Psoas muscle (tissue), 8 donors: Measurements from ENCODE around the gene HELZ2. TPM values are rescaled to one million over a fixed set of nuclear protein-coding genes. Genes with fewer than 3 reads are reported as not detected.
A peak's percentile ranks its signal among the peaks of the same experiment; 100 is the strongest.

Source experiments
- ATAC-seq, 4 donors: fragments of 200-7000 bp; cut with Tn5 transposase; one replicate each; pipeline ENCODE4 v1.9.1; 2020; ENCODE audit warnings: moderate library complexity in 3 of 4, mild to moderate bottlenecking in 2 of 4
- DNase-seq, 2 donors: peaks; one replicate each; pipeline ENCODE4 v3.0.0-alpha.2; 2020
- H3K27ac ChIP-seq: fragments of 200-600 bp; one replicate; pipeline ENCODE4 v1.8.0; 2022
- H3K27me3 ChIP-seq, 3 donors: fragments of 200-600 bp in 1 of 3; one replicate each; pipeline versions ENCODE4 v1.6.1 to v1.8.0; 2013 to 2022; ENCODE audit warnings: low read length in 2 of 3, mild to moderate bottlenecking in 2 of 3, moderate library complexity in 1 of 3; ENCODE audit not compliant: insufficient read depth in 3 of 3
- H3K36me3 ChIP-seq, 2 donors: fragments of 200-600 bp in 1 of 2; one replicate each; pipeline versions ENCODE4 v1.6.1 to v1.8.0; 2013 to 2022; ENCODE audit warnings: low read depth in 1 of 2, mild to moderate bottlenecking in 1 of 2, moderate library complexity in 1 of 2; ENCODE audit not compliant: insufficient read depth in 1 of 2
- H3K4me1 ChIP-seq: fragments of 200-600 bp; one replicate; pipeline ENCODE4 v1.8.0; 2022
- H3K4me3 ChIP-seq: fragments of 200-600 bp; one replicate; pipeline ENCODE4 v1.8.0; 2022; ENCODE audit warnings: mild to moderate bottlenecking
- H3K9me3 ChIP-seq: fragments of 200-600 bp; one replicate; pipeline ENCODE4 v1.8.0; 2022
- WGBS, 3 donors: extraction: QIAGEN DNeasy Blood & Tissue Kit; methylation state at CpG; one replicate each; pipeline versions ENCODE4 v1.1.6 to v1.1.7; 2013; 5-methylcytosine and 5-hydroxymethylcytosine counted together
- intact Hi-C, 2 donors: fragments of 100-400 bp; cut with DNase I; formaldehyde crosslinking; loops; one replicate each; pipeline versions ENCODE4 v1.11.0 to v1.14.2; 2022
- polyA plus RNA-seq, 3 donors: library from polyadenylated mRNA; stranded (reverse); fragments of 200-250 nt; gene quantifications; one replicate each; pipeline ENCODE4 v1.2.3, GENCODE V29; 2013
- total RNA-seq, 4 donors: library from RNA; stranded (reverse); fragmentation: NEBNext Ultra II Directional in 2 of 4; extraction: Animal tissue kit (Norgen Biotek cat#: 25700) in 2 of 4; gene quantifications; one replicate each; pipeline versions ENCODE4 v1.2.1 to v1.2.4, GENCODE V29; 2021 to 2023
- TF ChIP-seq, protein P1 (sequence below): fragments of 200-600 bp; IDR thresholded peaks from one replicate; pipeline ENCODE4 v1.8.0; 2022; ENCODE audit warnings: antibody characterized with exemption
- donor health status: healthy with polysubstance abuse.
- donor health status: DM: no; HTN: no; CAD: no; lungs with moderate emphysema.
- donor health status: Bipolar disorder and iron deficiency.
- donor health status: healthy.
- donor health status: DM: yes; HTN: yes; CAD: no.
- donor health status: DM: no; HTN: no; CAD: no.
- donor health status: DM: no; HTN: no; CAD: no.
- donor health status: DM: yes; HTN: yes; CAD: no.

Gene HELZ2
- total and polyA plus RNA-seq, 7 donors: 0.82 to 8.0 (median 3.5) TPM

DNA sequence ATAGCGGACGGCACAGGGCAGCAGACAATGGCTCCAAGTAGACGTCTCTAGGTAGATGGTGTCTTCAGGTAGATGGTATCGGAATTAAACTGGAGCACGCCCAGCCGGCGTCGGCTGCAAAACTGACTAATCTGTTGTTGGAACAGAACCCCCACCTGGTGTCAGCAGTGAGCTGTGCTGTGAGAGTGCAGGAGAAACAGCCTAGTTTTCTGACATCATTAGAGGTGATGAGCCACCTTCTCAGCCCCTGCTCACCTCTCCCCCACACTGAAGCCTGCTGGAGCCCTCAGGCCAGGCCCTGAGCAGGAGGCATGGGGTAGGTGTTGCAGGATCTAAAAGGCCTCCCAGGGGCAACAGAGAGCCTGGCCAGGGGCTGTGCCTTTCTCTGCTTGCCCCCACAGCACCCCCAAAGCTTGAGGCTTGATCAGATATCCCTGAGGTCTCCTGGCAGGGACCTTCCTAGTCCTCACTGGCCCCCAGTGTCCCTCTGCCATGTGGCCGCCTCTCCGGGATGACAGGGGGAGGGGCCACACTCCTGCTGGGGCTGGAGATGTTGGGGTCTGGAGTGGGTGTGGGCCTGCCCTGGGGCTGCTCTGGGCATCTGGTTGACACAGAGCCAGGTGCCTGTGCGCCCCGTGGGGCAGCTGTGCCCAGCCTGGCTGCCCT is 6.9 kb upstream of the HELZ2 start:
- intact Hi-C loops: no loop called here
- ATAC-seq: no peak
- H3K36me3 ChIP-seq: no peaks in the 10 kb centered on the region
- H3K9me3 ChIP-seq: no peaks in the 10 kb centered on the region
- peaks cover 0 to 3% (median 0%) of the 10 kb centered on the region in 3 donors for H3K27me3 ChIP-seq
- no peak overlapping the region for H3K4me3 ChIP-seq
- no peak overlapping the region for H3K27ac ChIP-seq
- peaks cover 5% of the 10 kb centered on the region for H3K4me1 ChIP-seq
- 58 to 67% (median 65%) methylated on average over 12 of the region's 12 CpGs for WGBS, 3 donors
- no peak for DNase-seq
- TF ChIP-seq, protein P1, sequence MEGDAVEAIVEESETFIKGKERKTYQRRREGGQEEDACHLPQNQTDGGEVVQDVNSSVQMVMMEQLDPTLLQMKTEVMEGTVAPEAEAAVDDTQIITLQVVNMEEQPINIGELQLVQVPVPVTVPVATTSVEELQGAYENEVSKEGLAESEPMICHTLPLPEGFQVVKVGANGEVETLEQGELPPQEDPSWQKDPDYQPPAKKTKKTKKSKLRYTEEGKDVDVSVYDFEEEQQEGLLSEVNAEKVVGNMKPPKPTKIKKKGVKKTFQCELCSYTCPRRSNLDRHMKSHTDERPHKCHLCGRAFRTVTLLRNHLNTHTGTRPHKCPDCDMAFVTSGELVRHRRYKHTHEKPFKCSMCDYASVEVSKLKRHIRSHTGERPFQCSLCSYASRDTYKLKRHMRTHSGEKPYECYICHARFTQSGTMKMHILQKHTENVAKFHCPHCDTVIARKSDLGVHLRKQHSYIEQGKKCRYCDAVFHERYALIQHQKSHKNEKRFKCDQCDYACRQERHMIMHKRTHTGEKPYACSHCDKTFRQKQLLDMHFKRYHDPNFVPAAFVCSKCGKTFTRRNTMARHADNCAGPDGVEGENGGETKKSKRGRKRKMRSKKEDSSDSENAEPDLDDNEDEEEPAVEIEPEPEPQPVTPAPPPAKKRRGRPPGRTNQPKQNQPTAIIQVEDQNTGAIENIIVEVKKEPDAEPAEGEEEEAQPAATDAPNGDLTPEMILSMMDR: no peak

DNA sequence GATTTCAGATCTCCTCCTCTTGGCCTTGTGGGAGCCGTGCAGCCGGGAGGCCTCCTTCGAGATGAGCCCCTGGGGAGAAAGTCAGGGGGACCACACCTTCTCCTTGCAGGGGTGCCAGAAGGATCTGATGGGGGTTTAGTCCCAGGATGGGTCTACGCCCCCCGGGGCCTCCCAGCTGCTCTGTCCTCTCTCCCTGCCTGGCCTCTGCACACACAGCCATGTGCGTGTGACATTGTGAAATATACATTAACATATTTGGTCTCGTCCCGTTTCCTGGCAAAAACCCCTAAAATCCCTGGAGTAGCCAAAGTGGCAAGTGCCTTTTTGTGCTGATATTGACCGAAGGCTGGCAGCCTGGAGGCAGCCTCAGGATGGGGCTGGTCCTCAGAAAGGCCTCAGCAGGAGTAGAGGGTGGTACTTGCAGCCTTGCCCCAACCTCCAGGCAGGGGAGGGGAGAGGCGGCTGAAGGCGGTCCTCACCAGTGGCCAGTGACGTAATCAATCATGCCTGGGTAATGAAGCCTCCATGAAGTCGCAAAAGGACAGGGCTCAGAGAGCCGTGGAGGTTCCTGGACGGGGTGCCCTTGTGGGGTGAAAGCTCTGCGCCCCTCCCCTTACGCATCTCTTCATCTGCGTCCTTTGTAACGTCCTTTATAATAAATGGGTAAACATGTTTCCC is 5.1 kb upstream of the HELZ2 start:
- TF ChIP-seq, protein P1: no peak
- intact Hi-C loops: no loop called here
- Histone ChIP-seq H3K4me3 (no peak overlapping the region), H3K36me3 (no peaks in the 10 kb centered on the region), H3K4me1 (peaks cover 5% of the 10 kb centered on the region), H3K27me3 (peaks cover 0 to 5% (median 3%) of the 10 kb centered on the region in 3 donors), H3K27ac (no peak overlapping the region), H3K9me3 (no peaks in the 10 kb centered on the region)
- ATAC-seq (no peak), DNase-seq (no peak)
- WGBS, 3 donors: 66 to 68% (median 67%) methylated on average over 19 of the region's 19 CpGs

DNA sequence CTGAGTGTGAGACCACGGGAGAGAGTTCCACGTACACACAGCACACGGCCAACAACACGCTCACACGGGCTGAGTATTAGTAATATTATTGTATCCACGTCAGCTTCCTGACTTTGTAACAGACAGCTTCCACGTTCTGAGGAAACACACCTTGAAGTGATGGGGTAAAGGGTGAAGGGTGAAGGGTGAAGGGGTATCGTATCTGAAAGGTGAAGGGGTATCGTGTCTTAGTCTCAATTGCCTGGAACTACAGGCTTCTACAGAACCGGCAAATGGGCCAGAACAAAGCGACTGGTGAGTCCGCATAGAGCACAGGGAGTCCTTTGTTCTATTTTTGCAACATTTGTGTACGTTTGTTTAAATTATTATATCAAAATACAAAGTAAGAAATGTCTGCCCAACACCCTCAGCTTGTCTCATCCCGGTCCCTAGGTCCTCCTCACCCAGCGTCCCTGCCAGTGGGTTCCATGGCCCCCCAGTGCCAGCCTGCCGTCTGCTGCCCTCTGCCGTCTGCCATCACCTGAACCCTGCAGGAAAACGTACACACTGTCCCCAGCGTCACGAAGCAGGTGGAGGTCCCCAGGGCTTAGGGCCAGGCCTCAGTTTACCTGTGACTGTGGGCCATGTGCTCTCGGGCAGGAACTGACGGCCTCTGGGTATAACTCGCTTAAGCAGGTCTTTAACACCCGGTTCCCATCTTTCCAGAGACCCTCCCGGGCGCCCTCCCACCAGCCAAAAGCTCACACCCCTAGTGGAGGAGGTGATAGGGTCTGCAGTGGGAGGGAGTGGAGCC is 4.4 kb upstream of the HELZ2 start:
- H3K4me1 ChIP-seq: peaks cover 5% of the 10 kb centered on the region
- intact Hi-C loops: no loop called here
- ATAC-seq (no peak), DNase-seq (no peak)
- H3K27me3 ChIP-seq: peaks cover 0 to 12% (median 3%) of the 10 kb centered on the region in 3 donors
- H3K4me3 ChIP-seq: no peak overlapping the region
- TF ChIP-seq, protein P1: no peak
- H3K27ac ChIP-seq: no peak overlapping the region
- H3K36me3 ChIP-seq: no peaks in the 10 kb centered on the region
- 80 to 81% (median 80%) methylated on average over 26 of the region's 26 CpGs for WGBS, 3 donors
- no peaks in the 10 kb centered on the region for H3K9me3 ChIP-seq

DNA sequence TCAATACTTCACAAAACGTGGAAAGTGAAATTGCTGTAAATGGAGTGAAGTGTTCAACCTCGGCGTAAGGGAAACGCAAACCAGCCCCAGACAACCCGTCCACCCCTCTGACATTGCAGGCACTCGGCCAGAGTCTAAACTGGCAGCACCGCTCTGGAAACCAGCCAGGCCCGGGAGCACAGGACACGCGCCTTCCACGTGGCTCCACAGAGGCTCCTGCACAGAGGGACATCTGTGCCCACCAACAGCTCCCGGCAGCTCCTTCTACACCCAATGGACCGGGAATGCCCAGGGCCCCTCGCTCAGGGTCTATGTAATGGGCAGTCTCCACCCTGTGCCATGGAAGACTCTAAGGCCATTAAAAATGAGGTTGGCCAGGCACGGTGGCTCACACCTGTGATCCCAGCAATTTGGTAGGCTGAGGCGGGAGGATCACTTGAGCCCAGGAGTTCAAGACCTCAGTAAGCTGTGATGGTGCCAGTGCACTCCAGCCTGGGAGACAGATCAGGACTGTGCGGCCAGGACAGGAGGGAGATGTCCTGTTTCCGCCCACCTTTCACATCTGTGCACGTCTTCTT is 3.4 kb upstream of the HELZ2 start:
- TF ChIP-seq, protein P1: no peak
- peaks cover 0 to 19% (median 3%) of the 10 kb centered on the region in 3 donors for H3K27me3 ChIP-seq
- no peak overlapping the region for H3K27ac ChIP-seq
- H3K4me3 ChIP-seq: no peak overlapping the region
- ATAC-seq (peak; percentile 47 to 80 (median 64)), DNase-seq (peak in 1 of 2 donors; percentile 83)
- whole genome bisulfite sequencing, 3 donors: 34 to 43% (median 35%) methylated on average over 19 of the region's 19 CpGs
- H3K4me1 ChIP-seq: peaks cover 5% of the 10 kb centered on the region
- no peaks in the 10 kb centered on the region for H3K9me3 ChIP-seq
- no peaks in the 10 kb centered on the region for H3K36me3 ChIP-seq
- intact Hi-C loops: no loop called here
